ENCODE data around the gene ADGRG7. TPM values are rescaled to one million over a fixed set of nuclear protein-coding genes. Genes with fewer than 3 reads are reported as not detected.
"Not testable (repeated sequence)": the region's sequence is repeated elsewhere in the genome, so short reads cannot be mapped to it uniquely, and the experiment has no call there.

The ADGRG7 gene
- total RNA-seq, 2 experiments from 2014 or later = not detected

GRCh38 chr3:100662113-100662823, 52.9 kb downstream of the ADGRG7 start:
- no peak for DNase-seq (ENCODE audit: low spot score)
- BruUV-seq (replicated peaks) = no TSS peak
- Histone ChIP-seq H3K9me3 (ENCODE audit: low read length) (no peaks in the 10 kb centered on the region), H3K4me1 (ENCODE audit: insufficient read depth, low read length, poor library complexity, severe bottlenecking) (no peaks in the 10 kb centered on the region), H3K36me3 (ENCODE audit: insufficient read depth, low read length) (no peaks in the 10 kb centered on the region), H3K4me3 (ENCODE audit: low read depth, low read length, poor library complexity, severe bottlenecking) (no peak overlapping the region), H3K27ac (ENCODE audit: low read depth, low read length, poor library complexity, severe bottlenecking) (no peak overlapping the region), H3K79me2 (ENCODE audit: insufficient read depth, low read depth, low read length) (no peaks in the 10 kb centered on the region), H4K20me1 (ENCODE audit: insufficient read depth, low read length) (no peaks in the 10 kb centered on the region), H3K4me2 (ENCODE audit: low read length) (no peak overlapping the region), H2AFZ (ENCODE audit: low read length) (no peak overlapping the region), H3K9me2 (ENCODE audit: insufficient read depth, low read length) (no peaks in the 10 kb centered on the region)
- ChIA-PET CTCF (ENCODE audit: unreplicated experiment) (no interaction called here), POLR2A (no interaction called here)
- intact Hi-C loops (cut with micrococcal nuclease; ENCODE audit: unreplicated experiment) = no loop called here
- TF ChIP-seq EZH2phosphoT487 (IDR thresholded peaks at IDR 0.05; ENCODE audit: borderline replicate concordance, low read depth, low read length) (no peak), CTCF (conservative IDR thresholded peaks at IDR 0.05; ENCODE audit: low read length) (no peak)

GRCh38 chr3:100665230-100665629, 55.8 kb downstream of the ADGRG7 start:
- intact Hi-C loops (cut with micrococcal nuclease; ENCODE audit: unreplicated experiment) = no loop called here
- Histone ChIP-seq H3K9me3 (ENCODE audit: low read length) (no peaks in the 10 kb centered on the region), H3K36me3 (ENCODE audit: insufficient read depth, low read length) (no peaks in the 10 kb centered on the region), H3K79me2 (ENCODE audit: insufficient read depth, low read depth, low read length) (no peaks in the 10 kb centered on the region), H3K4me2 (ENCODE audit: low read length) (no peak overlapping the region), H3K9me2 (ENCODE audit: insufficient read depth, low read length) (no peaks in the 10 kb centered on the region), H3K27ac (ENCODE audit: low read depth, low read length, poor library complexity, severe bottlenecking) (no peak overlapping the region), H4K20me1 (ENCODE audit: insufficient read depth, low read length) (no peaks in the 10 kb centered on the region), H3K4me1 (ENCODE audit: insufficient read depth, low read length, poor library complexity, severe bottlenecking) (no peaks in the 10 kb centered on the region), H3K4me3 (ENCODE audit: low read depth, low read length, poor library complexity, severe bottlenecking) (no peak overlapping the region), H2AFZ (ENCODE audit: low read length) (no peak overlapping the region)
- CTCF ChIA-PET (ENCODE audit: unreplicated experiment) = no interaction called here
- DNase-seq (ENCODE audit: low spot score) = no peak
- BruUV-seq (replicated peaks) = no TSS peak
- POLR2A ChIA-PET = no interaction called here
- TF ChIP-seq CTCF (conservative IDR thresholded peaks at IDR 0.05; ENCODE audit: low read length) (no peak), EZH2phosphoT487 (IDR thresholded peaks at IDR 0.05; ENCODE audit: borderline replicate concordance, low read depth, low read length) (no peak)

- H3K9me2 ChIP-seq (ENCODE audit: insufficient read depth, low read length); CTCF ChIA-PET (ENCODE audit: unreplicated experiment); intact Hi-C loops (cut with micrococcal nuclease; ENCODE audit: unreplicated experiment); DNase-seq (ENCODE audit: low spot score); H3K27ac ChIP-seq (ENCODE audit: low read depth, low read length, poor library complexity, severe bottlenecking); H2AFZ ChIP-seq (ENCODE audit: low read length); H3K9me3 ChIP-seq (ENCODE audit: low read length); H4K20me1 ChIP-seq (ENCODE audit: insufficient read depth, low read length); BruUV-seq (replicated peaks); H3K36me3 ChIP-seq (ENCODE audit: insufficient read depth, low read length); H3K4me2 ChIP-seq (ENCODE audit: low read length); H3K4me1 ChIP-seq (ENCODE audit: insufficient read depth, low read length, poor library complexity, severe bottlenecking); POLR2A ChIA-PET; H3K79me2 ChIP-seq (ENCODE audit: insufficient read depth, low read depth, low read length); H3K4me3 ChIP-seq (ENCODE audit: low read depth, low read length, poor library complexity, severe bottlenecking): not testable (repeated sequence)
Observed at GRCh38 chr3:100666699-100667098, 57.3 kb downstream of the ADGRG7 start.

GRCh38 chr3:100667316-100667715, 57.9 kb downstream of the ADGRG7 start:
- intact Hi-C loops (cut with micrococcal nuclease; ENCODE audit: unreplicated experiment); H3K4me2 ChIP-seq (ENCODE audit: low read length); H3K4me1 ChIP-seq (ENCODE audit: insufficient read depth, low read length, poor library complexity, severe bottlenecking); H3K4me3 ChIP-seq (ENCODE audit: low read depth, low read length, poor library complexity, severe bottlenecking); H3K79me2 ChIP-seq (ENCODE audit: insufficient read depth, low read depth, low read length); BruUV-seq (replicated peaks); H3K9me2 ChIP-seq (ENCODE audit: insufficient read depth, low read length); H3K36me3 ChIP-seq (ENCODE audit: insufficient read depth, low read length); CTCF ChIA-PET (ENCODE audit: unreplicated experiment); H3K9me3 ChIP-seq (ENCODE audit: low read length); H3K27ac ChIP-seq (ENCODE audit: low read depth, low read length, poor library complexity, severe bottlenecking); H4K20me1 ChIP-seq (ENCODE audit: insufficient read depth, low read length); POLR2A ChIA-PET; DNase-seq (ENCODE audit: low spot score); H2AFZ ChIP-seq (ENCODE audit: low read length): not testable (repeated sequence)

GRCh38 chr3:100670995-100671394, 61.6 kb downstream of the ADGRG7 start:
- H3K4me3 ChIP-seq (ENCODE audit: low read depth, low read length, poor library complexity, severe bottlenecking); H4K20me1 ChIP-seq (ENCODE audit: insufficient read depth, low read length); H3K36me3 ChIP-seq (ENCODE audit: insufficient read depth, low read length); intact Hi-C loops (cut with micrococcal nuclease; ENCODE audit: unreplicated experiment); H3K4me1 ChIP-seq (ENCODE audit: insufficient read depth, low read length, poor library complexity, severe bottlenecking); H3K4me2 ChIP-seq (ENCODE audit: low read length); H2AFZ ChIP-seq (ENCODE audit: low read length); DNase-seq (ENCODE audit: low spot score); BruUV-seq (replicated peaks); H3K9me3 ChIP-seq (ENCODE audit: low read length); H3K27ac ChIP-seq (ENCODE audit: low read depth, low read length, poor library complexity, severe bottlenecking); CTCF ChIA-PET (ENCODE audit: unreplicated experiment); POLR2A ChIA-PET; H3K9me2 ChIP-seq (ENCODE audit: insufficient read depth, low read length); H3K79me2 ChIP-seq (ENCODE audit: insufficient read depth, low read depth, low read length): not testable (repeated sequence)

Data from OCI-LY7 (cell line).